IPS-15b (cell line): Measurements from ENCODE around the gene CD44.

Experiments used
- H3K27me3 ChIP-seq: one replicate; pipeline ENCODE4 v1.6.1; 2013; ENCODE audit warnings: low read length; ENCODE audit not compliant: control insufficient read depth, insufficient read depth
- H3K36me3 ChIP-seq: one replicate; pipeline ENCODE4 v1.6.1; 2013; ENCODE audit warnings: low read length; ENCODE audit not compliant: control insufficient read depth, insufficient read depth
- H3K4me1 ChIP-seq: one replicate; pipeline ENCODE4 v1.6.1; 2013; ENCODE audit warnings: mild to moderate bottlenecking, low read length; ENCODE audit not compliant: control insufficient read depth, insufficient read depth
- H3K4me3 ChIP-seq: one replicate; pipeline ENCODE4 v1.5.1; 2013; ENCODE audit warnings: low read depth, low read length
- H3K9ac ChIP-seq: one replicate; pipeline ENCODE4 v1.6.1; 2013; ENCODE audit warnings: low read depth, mild to moderate bottlenecking, low read length
- H3K9me3 ChIP-seq: one replicate; pipeline ENCODE4 v1.6.1; 2013; ENCODE audit warnings: mild to moderate bottlenecking, low read length; ENCODE audit not compliant: control insufficient read depth, insufficient read depth

Gene CD44

DNA sequence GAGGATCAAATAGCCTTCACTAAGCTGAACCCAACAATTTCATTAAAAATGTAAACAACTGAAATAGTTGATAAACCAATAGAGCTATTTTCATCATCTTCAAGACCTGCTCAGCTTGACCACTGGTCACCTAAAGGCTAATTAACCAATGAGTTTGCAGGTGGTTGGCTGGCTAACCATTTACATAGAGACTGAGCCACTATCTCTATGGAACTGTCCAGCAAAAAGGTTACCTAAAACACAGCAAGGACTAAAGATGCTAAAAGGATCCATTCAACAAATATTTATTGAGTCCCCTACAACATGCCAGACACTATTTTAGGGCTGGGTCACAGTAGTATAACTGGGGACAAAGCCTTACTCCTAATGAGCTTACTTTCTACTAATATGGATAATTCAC is 123.8 kb downstream of the CD44 start:
- H3K36me3 ChIP-seq: no peaks in the 10 kb centered on the region
- no peak overlapping the region for H3K4me3 ChIP-seq
- H3K27me3 ChIP-seq: no peaks in the 10 kb centered on the region
- H3K9me3 ChIP-seq: no peaks in the 10 kb centered on the region
- H3K4me1 ChIP-seq: no peaks in the 10 kb centered on the region
- H3K9ac ChIP-seq: no peak overlapping the region

GRCh38 chr11:35265755-35266454 is 126.9 kb downstream of the CD44 start:
- no peak overlapping the region for H3K9ac ChIP-seq
- H3K27me3 ChIP-seq: no peaks in the 10 kb centered on the region
- H3K4me3 ChIP-seq: no peak overlapping the region
- H3K4me1 ChIP-seq: no peaks in the 10 kb centered on the region
- H3K9me3 ChIP-seq: no peaks in the 10 kb centered on the region
- no peaks in the 10 kb centered on the region for H3K36me3 ChIP-seq

DNA sequence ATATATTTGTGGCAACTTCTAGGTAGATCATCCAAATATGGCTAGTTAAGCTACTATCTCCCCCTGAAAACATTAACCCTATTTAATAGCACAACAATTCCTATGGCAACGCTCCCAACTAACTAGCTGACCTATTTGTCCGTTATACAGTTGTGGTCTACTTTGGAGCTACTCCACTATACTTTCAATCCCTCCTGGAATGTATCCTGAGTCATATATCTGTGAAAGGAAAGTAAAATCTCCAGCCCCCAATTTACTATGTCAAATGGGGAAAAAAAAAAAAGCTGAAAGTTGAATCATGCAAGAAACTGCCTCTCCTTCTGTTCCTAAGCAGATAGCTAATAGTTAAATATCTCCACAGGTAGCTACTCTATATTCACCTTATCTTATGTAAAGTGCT is 128.5 kb downstream of the CD44 start:
- Histone ChIP-seq H3K27me3 (no peaks in the 10 kb centered on the region), H3K9ac (no peak overlapping the region), H3K4me1 (no peaks in the 10 kb centered on the region), H3K9me3 (no peaks in the 10 kb centered on the region), H3K36me3 (no peaks in the 10 kb centered on the region), H3K4me3 (no peak overlapping the region)

DNA sequence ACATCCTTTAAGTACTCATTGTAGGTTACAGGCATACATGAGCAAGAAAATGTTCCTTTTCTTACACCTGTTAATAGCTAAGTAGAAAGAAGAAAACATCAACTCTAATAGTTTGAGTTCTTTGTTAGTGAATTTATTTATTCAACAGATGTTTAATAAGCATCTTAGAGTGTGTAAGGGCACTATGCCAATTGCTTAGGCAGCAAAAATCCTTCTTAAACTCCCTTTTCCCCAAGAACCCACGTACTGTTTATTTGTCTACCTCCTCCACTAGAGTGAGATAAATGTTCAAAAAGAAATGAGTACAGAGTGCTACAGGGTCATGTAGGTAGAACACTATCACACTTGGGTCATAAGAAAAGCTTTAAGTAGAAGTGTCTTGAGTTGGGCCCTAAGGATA is 131.4 kb downstream of the CD44 start:
- Histone ChIP-seq H3K9me3 (no peaks in the 10 kb centered on the region), H3K4me1 (peaks cover 3% of the 10 kb centered on the region), H3K9ac (no peak overlapping the region), H3K27me3 (no peaks in the 10 kb centered on the region), H3K36me3 (no peaks in the 10 kb centered on the region), H3K4me3 (no peak overlapping the region)

GRCh38 chr11:35271031-35271430 is 132.1 kb downstream of the CD44 start:
- Histone ChIP-seq H3K36me3 (no peaks in the 10 kb centered on the region), H3K9me3 (no peaks in the 10 kb centered on the region), H3K27me3 (no peaks in the 10 kb centered on the region), H3K4me1 (peaks cover 3% of the 10 kb centered on the region), H3K9ac (no peak overlapping the region), H3K4me3 (no peak overlapping the region)

DNA sequence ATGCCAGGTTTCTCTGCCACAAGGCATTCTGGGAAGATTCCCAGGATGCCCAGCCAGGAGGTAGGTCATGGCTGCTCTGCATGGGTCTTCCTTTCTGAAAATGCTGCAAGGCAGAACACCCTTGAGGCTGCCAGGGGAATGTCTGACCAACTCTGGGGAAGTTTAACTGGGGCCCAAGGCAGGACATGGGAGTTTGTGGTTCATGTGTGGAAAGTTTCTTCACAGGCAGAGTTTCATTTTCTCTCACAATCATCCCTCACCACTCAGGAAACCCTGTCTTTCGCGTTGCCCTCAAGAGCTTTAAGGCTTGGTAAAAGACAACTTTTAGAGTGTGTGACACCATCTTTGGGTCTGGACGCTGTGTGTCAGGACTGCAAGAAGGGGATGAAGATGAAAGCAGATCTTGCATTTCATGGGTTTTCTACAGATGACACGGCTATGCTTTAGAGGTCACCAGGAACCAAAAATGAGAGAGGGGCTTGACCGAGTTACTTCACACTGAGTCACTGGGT is 133.5 kb downstream of the CD44 start:
- H3K9ac ChIP-seq: no peak overlapping the region
- H3K9me3 ChIP-seq: no peaks in the 10 kb centered on the region
- no peaks in the 10 kb centered on the region for H3K27me3 ChIP-seq
- H3K4me3 ChIP-seq: no peak overlapping the region
- peaks cover 3% of the 10 kb centered on the region for H3K4me1 ChIP-seq
- no peaks in the 10 kb centered on the region for H3K36me3 ChIP-seq

GRCh38 chr11:35274909-35275785 is 136.2 kb downstream of the CD44 start:
- H3K27me3 ChIP-seq: no peaks in the 10 kb centered on the region
- no peaks in the 10 kb centered on the region for H3K36me3 ChIP-seq
- no peaks in the 10 kb centered on the region for H3K9me3 ChIP-seq
- peaks cover 3% of the 10 kb centered on the region for H3K4me1 ChIP-seq
- H3K4me3 ChIP-seq: no peak overlapping the region
- H3K9ac ChIP-seq: no peak overlapping the region

GRCh38 chr11:35275786-35276170 is 136.8 kb downstream of the CD44 start:
- H3K9ac ChIP-seq: no peak overlapping the region
- H3K27me3 ChIP-seq: no peaks in the 10 kb centered on the region
- no peaks in the 10 kb centered on the region for H3K36me3 ChIP-seq

GRCh38 chr11:35276396-35277145 is 137.6 kb downstream of the CD44 start:
- no peak overlapping the region for H3K4me3 ChIP-seq
- H3K9me3 ChIP-seq: no peaks in the 10 kb centered on the region
- no peaks in the 10 kb centered on the region for H3K27me3 ChIP-seq
- H3K36me3 ChIP-seq: no peaks in the 10 kb centered on the region
- peaks cover 3% of the 10 kb centered on the region for H3K4me1 ChIP-seq
- no peak overlapping the region for H3K9ac ChIP-seq

More at GRCh38 chr11:35275786-35276170, 136.8 kb downstream of the CD44 start:
- H3K9me3 ChIP-seq: no peaks in the 10 kb centered on the region
- H3K4me1 ChIP-seq: peaks cover 3% of the 10 kb centered on the region
- no peak overlapping the region for H3K4me3 ChIP-seq

GRCh38 chr11:35277827-35278226 is 138.9 kb downstream of the CD44 start:
- Histone ChIP-seq H3K4me3 (no peak overlapping the region), H3K36me3 (no peaks in the 10 kb centered on the region), H3K27me3 (no peaks in the 10 kb centered on the region), H3K9me3 (no peaks in the 10 kb centered on the region), H3K9ac (no peak overlapping the region), H3K4me1 (peaks cover 3% of the 10 kb centered on the region)

- H3K9me3 ChIP-seq: no peaks in the 10 kb centered on the region
- H3K27me3 ChIP-seq: no peaks in the 10 kb centered on the region
- H3K4me3 ChIP-seq: no peak overlapping the region
- H3K9ac ChIP-seq: no peak overlapping the region
- no peaks in the 10 kb centered on the region for H3K36me3 ChIP-seq
- H3K4me1 ChIP-seq: no peaks in the 10 kb centered on the region
These were observed 141.8 kb downstream of the CD44 start for GRCh38 chr11:35280727-35281126.
